ENCODE measurements around the gene COX6A1.

DNA sequence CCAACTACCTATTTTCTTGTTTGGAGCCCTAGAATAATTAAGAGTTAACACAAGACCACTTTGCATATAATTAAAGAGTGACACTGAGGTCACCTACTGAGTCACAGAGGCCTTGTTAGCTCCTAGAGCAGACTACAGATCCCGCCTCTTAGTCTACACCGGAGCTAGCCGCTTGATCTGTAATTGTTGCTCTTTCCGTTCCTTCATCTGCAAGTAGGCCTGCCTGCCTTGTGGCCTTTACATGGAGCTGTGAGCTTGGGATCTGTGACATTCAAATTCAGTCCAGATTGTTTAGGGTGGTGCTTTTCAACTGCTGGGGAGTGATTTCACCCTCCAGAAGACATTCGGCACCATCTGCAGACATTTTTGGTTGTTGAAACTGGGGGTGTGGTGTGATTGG, 52.4 kb downstream of the COX6A1 start:
- TF ChIP-seq, protein P1, sequence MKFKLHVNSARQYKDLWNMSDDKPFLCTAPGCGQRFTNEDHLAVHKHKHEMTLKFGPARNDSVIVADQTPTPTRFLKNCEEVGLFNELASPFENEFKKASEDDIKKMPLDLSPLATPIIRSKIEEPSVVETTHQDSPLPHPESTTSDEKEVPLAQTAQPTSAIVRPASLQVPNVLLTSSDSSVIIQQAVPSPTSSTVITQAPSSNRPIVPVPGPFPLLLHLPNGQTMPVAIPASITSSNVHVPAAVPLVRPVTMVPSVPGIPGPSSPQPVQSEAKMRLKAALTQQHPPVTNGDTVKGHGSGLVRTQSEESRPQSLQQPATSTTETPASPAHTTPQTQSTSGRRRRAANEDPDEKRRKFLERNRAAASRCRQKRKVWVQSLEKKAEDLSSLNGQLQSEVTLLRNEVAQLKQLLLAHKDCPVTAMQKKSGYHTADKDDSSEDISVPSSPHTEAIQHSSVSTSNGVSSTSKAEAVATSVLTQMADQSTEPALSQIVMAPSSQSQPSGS (CRISPR knock-in tag; IDR thresholded peaks at IDR 0.05): no peak
- TF ChIP-seq ZNF747 (CRISPR knock-in tag; IDR thresholded peaks at IDR 0.05; ENCODE audit: borderline replicate concordance): no peak
- no peak for TF ChIP-seq RFX5 (IDR thresholded peaks at IDR 0.05; ENCODE audit: low read depth, low read length)
- TF ChIP-seq EZH2 (conservative IDR thresholded peaks at IDR 0.05; ENCODE audit: low read depth, low read length): no peak
- no peak for TF ChIP-seq ZNF101 (CRISPR knock-in tag; IDR thresholded peaks at IDR 0.05; ENCODE audit: borderline replicate concordance, low read depth)
- no peak for TF ChIP-seq HOXD1 (CRISPR knock-in tag; IDR thresholded peaks at IDR 0.05)
- TF ChIP-seq, protein P2, sequence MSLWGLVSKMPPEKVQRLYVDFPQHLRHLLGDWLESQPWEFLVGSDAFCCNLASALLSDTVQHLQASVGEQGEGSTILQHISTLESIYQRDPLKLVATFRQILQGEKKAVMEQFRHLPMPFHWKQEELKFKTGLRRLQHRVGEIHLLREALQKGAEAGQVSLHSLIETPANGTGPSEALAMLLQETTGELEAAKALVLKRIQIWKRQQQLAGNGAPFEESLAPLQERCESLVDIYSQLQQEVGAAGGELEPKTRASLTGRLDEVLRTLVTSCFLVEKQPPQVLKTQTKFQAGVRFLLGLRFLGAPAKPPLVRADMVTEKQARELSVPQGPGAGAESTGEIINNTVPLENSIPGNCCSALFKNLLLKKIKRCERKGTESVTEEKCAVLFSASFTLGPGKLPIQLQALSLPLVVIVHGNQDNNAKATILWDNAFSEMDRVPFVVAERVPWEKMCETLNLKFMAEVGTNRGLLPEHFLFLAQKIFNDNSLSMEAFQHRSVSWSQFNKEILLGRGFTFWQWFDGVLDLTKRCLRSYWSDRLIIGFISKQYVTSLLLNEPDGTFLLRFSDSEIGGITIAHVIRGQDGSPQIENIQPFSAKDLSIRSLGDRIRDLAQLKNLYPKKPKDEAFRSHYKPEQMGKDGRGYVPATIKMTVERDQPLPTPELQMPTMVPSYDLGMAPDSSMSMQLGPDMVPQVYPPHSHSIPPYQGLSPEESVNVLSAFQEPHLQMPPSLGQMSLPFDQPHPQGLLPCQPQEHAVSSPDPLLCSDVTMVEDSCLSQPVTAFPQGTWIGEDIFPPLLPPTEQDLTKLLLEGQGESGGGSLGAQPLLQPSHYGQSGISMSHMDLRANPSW (CRISPR knock-in tag; IDR thresholded peaks at IDR 0.05; ENCODE audit: borderline replicate concordance): no peak
- TF ChIP-seq, protein P3, sequence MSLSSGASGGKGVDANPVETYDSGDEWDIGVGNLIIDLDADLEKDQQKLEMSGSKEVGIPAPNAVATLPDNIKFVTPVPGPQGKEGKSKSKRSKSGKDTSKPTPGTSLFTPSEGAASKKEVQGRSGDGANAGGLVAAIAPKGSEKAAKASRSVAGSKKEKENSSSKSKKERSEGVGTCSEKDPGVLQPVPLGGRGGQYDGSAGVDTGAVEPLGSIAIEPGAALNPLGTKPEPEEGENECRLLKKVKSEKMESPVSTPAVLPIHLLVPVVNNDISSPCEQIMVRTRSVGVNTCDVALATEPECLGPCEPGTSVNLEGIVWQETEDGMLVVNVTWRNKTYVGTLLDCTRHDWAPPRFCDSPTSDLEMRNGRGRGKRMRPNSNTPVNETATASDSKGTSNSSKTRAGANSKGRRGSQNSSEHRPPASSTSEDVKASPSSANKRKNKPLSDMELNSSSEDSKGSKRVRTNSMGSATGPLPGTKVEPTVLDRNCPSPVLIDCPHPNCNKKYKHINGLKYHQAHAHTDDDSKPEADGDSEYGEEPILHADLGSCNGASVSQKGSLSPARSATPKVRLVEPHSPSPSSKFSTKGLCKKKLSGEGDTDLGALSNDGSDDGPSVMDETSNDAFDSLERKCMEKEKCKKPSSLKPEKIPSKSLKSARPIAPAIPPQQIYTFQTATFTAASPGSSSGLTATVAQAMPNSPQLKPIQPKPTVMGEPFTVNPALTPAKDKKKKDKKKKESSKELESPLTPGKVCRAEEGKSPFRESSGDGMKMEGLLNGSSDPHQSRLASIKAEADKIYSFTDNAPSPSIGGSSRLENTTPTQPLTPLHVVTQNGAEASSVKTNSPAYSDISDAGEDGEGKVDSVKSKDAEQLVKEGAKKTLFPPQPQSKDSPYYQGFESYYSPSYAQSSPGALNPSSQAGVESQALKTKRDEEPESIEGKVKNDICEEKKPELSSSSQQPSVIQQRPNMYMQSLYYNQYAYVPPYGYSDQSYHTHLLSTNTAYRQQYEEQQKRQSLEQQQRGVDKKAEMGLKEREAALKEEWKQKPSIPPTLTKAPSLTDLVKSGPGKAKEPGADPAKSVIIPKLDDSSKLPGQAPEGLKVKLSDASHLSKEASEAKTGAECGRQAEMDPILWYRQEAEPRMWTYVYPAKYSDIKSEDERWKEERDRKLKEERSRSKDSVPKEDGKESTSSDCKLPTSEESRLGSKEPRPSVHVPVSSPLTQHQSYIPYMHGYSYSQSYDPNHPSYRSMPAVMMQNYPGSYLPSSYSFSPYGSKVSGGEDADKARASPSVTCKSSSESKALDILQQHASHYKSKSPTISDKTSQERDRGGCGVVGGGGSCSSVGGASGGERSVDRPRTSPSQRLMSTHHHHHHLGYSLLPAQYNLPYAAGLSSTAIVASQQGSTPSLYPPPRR (CRISPR knock-in tag; IDR thresholded peaks at IDR 0.05; ENCODE audit: borderline replicate concordance): no peak
- TF ChIP-seq NFATC3 (CRISPR knock-in tag; IDR thresholded peaks at IDR 0.05): no peak
- no peak for TF ChIP-seq ZNF354B (CRISPR knock-in tag; IDR thresholded peaks at IDR 0.05)
- no peak for TF ChIP-seq POLR2A (IDR thresholded peaks at IDR 0.05; ENCODE audit: insufficient read depth in 1 of 2, low read depth in 2 of 2, low read length in 2 of 2)
- TF ChIP-seq, protein P4, sequence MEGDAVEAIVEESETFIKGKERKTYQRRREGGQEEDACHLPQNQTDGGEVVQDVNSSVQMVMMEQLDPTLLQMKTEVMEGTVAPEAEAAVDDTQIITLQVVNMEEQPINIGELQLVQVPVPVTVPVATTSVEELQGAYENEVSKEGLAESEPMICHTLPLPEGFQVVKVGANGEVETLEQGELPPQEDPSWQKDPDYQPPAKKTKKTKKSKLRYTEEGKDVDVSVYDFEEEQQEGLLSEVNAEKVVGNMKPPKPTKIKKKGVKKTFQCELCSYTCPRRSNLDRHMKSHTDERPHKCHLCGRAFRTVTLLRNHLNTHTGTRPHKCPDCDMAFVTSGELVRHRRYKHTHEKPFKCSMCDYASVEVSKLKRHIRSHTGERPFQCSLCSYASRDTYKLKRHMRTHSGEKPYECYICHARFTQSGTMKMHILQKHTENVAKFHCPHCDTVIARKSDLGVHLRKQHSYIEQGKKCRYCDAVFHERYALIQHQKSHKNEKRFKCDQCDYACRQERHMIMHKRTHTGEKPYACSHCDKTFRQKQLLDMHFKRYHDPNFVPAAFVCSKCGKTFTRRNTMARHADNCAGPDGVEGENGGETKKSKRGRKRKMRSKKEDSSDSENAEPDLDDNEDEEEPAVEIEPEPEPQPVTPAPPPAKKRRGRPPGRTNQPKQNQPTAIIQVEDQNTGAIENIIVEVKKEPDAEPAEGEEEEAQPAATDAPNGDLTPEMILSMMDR (CRISPR knock-in tag; IDR thresholded peaks at IDR 0.05): no peak
- TF ChIP-seq, protein P5, sequence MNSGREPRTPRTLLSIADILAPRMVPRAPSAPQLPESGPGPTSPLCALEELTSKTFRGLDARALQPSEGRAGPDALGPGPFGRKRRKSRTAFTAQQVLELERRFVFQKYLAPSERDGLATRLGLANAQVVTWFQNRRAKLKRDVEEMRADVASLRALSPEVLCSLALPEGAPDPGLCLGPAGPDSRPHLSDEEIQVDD (CRISPR knock-in tag; IDR thresholded peaks at IDR 0.05; ENCODE audit: borderline replicate concordance): no peak

All from HepG2 (cell line).